LHCN-M2 (cell line): ENCODE results near the gene CCR5. TPM values are rescaled to one million over a fixed set of nuclear protein-coding genes. Genes with fewer than 3 reads are reported as not detected.

ENCODE experiments used
- total RNA-seq: library from RNA; depleted of rRNA; stranded (reverse); fragments of >200 nt; gene quantifications from 2 replicates; pipeline ENCODE4 v1.2.3, GENCODE V29; 2014; rRNA removed

Gene CCR5
- total RNA-seq, 1 experiment from 2014 or later: not detected

Other genes starting within 250 kb of the CCR5 start
- 0.19 and 0.46 TPM in 2 replicates for gene CCR1, start 162.6 kb upstream of the CCR5 start, total RNA-seq
- not detected in 2 replicates for gene CCR3, start 128.5 kb upstream of the CCR5 start, total RNA-seq
- not detected in 2 replicates for gene CCR2, start 16.8 kb upstream of the CCR5 start, total RNA-seq
- gene CCRL2, start 36.3 kb downstream of the CCR5 start, total RNA-seq: 5.3 and 5.4 TPM in 2 replicates
- gene LTF, start 94.0 kb downstream of the CCR5 start, total RNA-seq: 0.06 TPM in 1 of 2 replicates, not detected in the other
- not detected in 2 replicates for gene RTP3, start 127.0 kb downstream of the CCR5 start, total RNA-seq
- 0.32 and 0.86 TPM in 2 replicates for gene LRRC2, start 195.4 kb downstream of the CCR5 start, total RNA-seq
- not detected in 2 replicates for gene FAM240A, start 241.6 kb downstream of the CCR5 start, total RNA-seq